22Rv1 (cell line): ENCODE results near the gene MED10.

ENCODE experiments used
- H3K27ac ChIP-seq: fragments of 450-650 bp; 2 replicates; pipeline ENCODE4 v1.5.1; 2017
- ZFX ChIP-seq: fragments of 450-650 bp; IDR thresholded peaks from 2 replicates; pipeline ENCODE4 v1.6.1; 2017; ENCODE audit warnings: antibody characterized with exemption, borderline replicate concordance
- TF ChIP-seq, protein P1 (sequence below): fragments of 450-650 bp; IDR thresholded peaks from 2 replicates; pipeline ENCODE4 v1.5.1; 2017; ENCODE audit warnings: mild to moderate bottlenecking

The MED10 gene

DNA sequence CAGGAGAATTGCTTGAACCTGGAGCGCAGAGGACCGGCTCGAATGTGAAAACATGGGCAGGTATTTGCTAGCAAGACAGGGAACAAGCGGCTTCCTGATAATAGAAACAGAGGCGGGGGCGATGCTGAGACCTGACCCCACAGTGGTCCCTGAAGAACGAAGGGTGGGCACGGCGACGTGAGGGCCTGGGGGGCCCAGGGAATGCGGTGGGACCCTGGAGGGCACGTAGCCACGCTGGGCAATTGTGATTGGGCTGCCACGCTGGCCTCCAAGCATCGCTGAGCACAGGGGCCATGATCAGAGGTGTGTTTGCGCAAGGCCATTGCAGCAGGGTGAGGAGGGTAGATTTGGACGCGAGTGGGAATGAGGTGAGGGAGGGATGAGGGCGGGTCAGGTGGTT, 30.7 kb downstream of the MED10 start:
- TF ChIP-seq ZFX: no peak
- TF ChIP-seq, protein P1, sequence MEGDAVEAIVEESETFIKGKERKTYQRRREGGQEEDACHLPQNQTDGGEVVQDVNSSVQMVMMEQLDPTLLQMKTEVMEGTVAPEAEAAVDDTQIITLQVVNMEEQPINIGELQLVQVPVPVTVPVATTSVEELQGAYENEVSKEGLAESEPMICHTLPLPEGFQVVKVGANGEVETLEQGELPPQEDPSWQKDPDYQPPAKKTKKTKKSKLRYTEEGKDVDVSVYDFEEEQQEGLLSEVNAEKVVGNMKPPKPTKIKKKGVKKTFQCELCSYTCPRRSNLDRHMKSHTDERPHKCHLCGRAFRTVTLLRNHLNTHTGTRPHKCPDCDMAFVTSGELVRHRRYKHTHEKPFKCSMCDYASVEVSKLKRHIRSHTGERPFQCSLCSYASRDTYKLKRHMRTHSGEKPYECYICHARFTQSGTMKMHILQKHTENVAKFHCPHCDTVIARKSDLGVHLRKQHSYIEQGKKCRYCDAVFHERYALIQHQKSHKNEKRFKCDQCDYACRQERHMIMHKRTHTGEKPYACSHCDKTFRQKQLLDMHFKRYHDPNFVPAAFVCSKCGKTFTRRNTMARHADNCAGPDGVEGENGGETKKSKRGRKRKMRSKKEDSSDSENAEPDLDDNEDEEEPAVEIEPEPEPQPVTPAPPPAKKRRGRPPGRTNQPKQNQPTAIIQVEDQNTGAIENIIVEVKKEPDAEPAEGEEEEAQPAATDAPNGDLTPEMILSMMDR: no peak
- no peak overlapping the region for H3K27ac ChIP-seq

- no peak overlapping the region for H3K27ac ChIP-seq
- no peak for TF ChIP-seq ZFX
- TF ChIP-seq, protein P1: no peak
Measured at GRCh38 chr5:6347165-6347564, 31.2 kb downstream of the MED10 start.

GRCh38 chr5:6344593-6344989, 33.8 kb downstream of the MED10 start:
- TF ChIP-seq, protein P1: no peak
- no peak for TF ChIP-seq ZFX
- H3K27ac ChIP-seq: no peak overlapping the region

- H3K27ac ChIP-seq: no peak overlapping the region
- TF ChIP-seq, protein P1: no peak
- TF ChIP-seq ZFX: no peak
Measured at GRCh38 chr5:6343951-6344592, 34.3 kb downstream of the MED10 start.

GRCh38 chr5:6342689-6343315, 35.5 kb downstream of the MED10 start:
- TF ChIP-seq, protein P1: no peak
- TF ChIP-seq ZFX: no peak
- no peak overlapping the region for H3K27ac ChIP-seq

DNA sequence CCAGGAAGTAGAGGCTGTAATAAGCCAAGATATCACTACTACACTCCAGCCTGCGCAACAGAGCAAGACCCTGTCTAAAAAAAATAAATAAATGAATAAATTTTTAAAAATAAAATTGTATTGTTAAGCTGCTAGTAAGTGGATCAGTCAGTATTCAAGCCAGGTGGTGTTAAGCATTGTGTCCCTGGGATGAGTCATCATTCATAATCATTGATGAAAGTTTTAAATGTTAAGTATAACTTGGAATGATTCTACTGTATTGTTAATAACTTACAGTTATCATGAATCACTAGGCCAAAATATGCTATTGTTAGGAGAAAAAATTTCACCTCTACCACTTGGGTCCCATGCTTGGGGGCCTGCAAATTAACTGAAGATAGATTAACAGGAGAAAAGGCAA, 38.2 kb downstream of the MED10 start:
- TF ChIP-seq, protein P1: no peak
- no peak for TF ChIP-seq ZFX
- no peak overlapping the region for H3K27ac ChIP-seq

- no peak for TF ChIP-seq ZFX
- TF ChIP-seq, protein P1: no peak
- H3K27ac ChIP-seq: no peak overlapping the region
Measured at GRCh38 chr5:6338871-6339270, 39.5 kb downstream of the MED10 start.
